Fibroblast of the aortic adventitia (primary cell): ENCODE results near the gene FGD2. TPM values are rescaled to one million over a fixed set of nuclear protein-coding genes. Genes with fewer than 3 reads are reported as not detected.
"Not testable (repeated sequence)": the region's sequence is repeated elsewhere in the genome, so short reads cannot be mapped to it uniquely, and the experiment has no call there.

ENCODE experiments used
- DNase-seq: peaks from one replicate; pipeline ENCODE4 v3.0.0-alpha.2; 2010; ENCODE audit warnings: low read depth
- H3K4me3 ChIP-seq: 2 replicates; pipeline ENCODE4 v1.5.1; 2011; ENCODE audit warnings: low read depth, mild to moderate bottlenecking, control low read depth, low read length, moderate library complexity
- CTCF ChIP-seq: IDR thresholded peaks from 2 replicates; pipeline ENCODE4 v1.5.1; 2011; ENCODE audit warnings: mild to moderate bottlenecking, low read length, control low read depth, inconsistent platforms; ENCODE audit not compliant: insufficient read depth
- total RNA-seq: library from RNA; depleted of rRNA; stranded (reverse); fragments of >200 nt; gene quantifications from 2 replicates; pipeline ENCODE4 v1.2.3, GENCODE V29; 2012; ENCODE audit warnings: low replicate concordance

FGD2 gene
- total RNA-seq, 1 donor: not detected

- no peak for TF ChIP-seq CTCF
- no peak overlapping the region for H3K4me3 ChIP-seq
- DNase-seq: no peak
Measured at GRCh38 chr6:37054580-37054979, 49.1 kb downstream of the FGD2 start.

- H3K4me3 ChIP-seq: no peak overlapping the region
- no peak for DNase-seq
- TF ChIP-seq CTCF: no peak
Measured at GRCh38 chr6:37056112-37056403, 50.6 kb downstream of the FGD2 start.

GRCh38 chr6:37056439-37057127 is 51.1 kb downstream of the FGD2 start:
- no peak overlapping the region for H3K4me3 ChIP-seq
- TF ChIP-seq CTCF: no peak
- no peak for DNase-seq

GRCh38 chr6:37057128-37057471 is 51.6 kb downstream of the FGD2 start:
- no peak for TF ChIP-seq CTCF
- no peak for DNase-seq
- H3K4me3 ChIP-seq: no peak overlapping the region

GRCh38 chr6:37057678-37058077 is 52.2 kb downstream of the FGD2 start:
- no peak for TF ChIP-seq CTCF
- no peak for DNase-seq

GRCh38 chr6:37058084-37058586 is 52.7 kb downstream of the FGD2 start:
- peak; percentile 46 for DNase-seq
- no peak for TF ChIP-seq CTCF

More at GRCh38 chr6:37057678-37058077, 52.2 kb downstream of the FGD2 start:
- H3K4me3 ChIP-seq: no peak overlapping the region

GRCh38 chr6:37058984-37059343 is 53.5 kb downstream of the FGD2 start:
- not testable (repeated sequence) for H3K4me3 ChIP-seq, DNase-seq

More at GRCh38 chr6:37058084-37058586, 52.7 kb downstream of the FGD2 start:
- no peak overlapping the region for H3K4me3 ChIP-seq
